ENCODE results near the gene GPN1.
"Not testable (repeated sequence)": the region's sequence is repeated elsewhere in the genome, so short reads cannot be mapped to it uniquely, and the experiment has no call there.

GPN1 gene

GRCh38 chr2:27672723-27673486 is 44.1 kb downstream of the GPN1 start:
- no peaks in the 10 kb centered on the region for H3K4me1 ChIP-seq (ENCODE audit: control insufficient read depth, insufficient read depth, low read length, poor library complexity, severe bottlenecking)
- peaks cover 66% of the 10 kb centered on the region for H3K36me3 ChIP-seq (ENCODE audit: control insufficient read depth, insufficient read depth, low read length)
- H3K9me3 ChIP-seq (ENCODE audit: control insufficient read depth, low read length), result no peaks in the 10 kb centered on the region
- H3K27ac ChIP-seq (ENCODE audit: low read depth, low read length, severe bottlenecking), result no peak overlapping the region
- H3K4me3 ChIP-seq (ENCODE audit: extremely low read depth, insufficient read depth, low read length, poor library complexity, severe bottlenecking), result no peak overlapping the region
- WGBS, 2 experiments (ENCODE audit: insufficient coverage in 2 of 2), result 90 to 91% methylated on average over 2 to 3 of the region's 5 CpGs

GRCh38 chr2:27680571-27680970 is 51.7 kb downstream of the GPN1 start:
- Histone ChIP-seq H3K4me3 (ENCODE audit: extremely low read depth, insufficient read depth, low read length, poor library complexity, severe bottlenecking) (no peak overlapping the region), H3K9me3 (ENCODE audit: control insufficient read depth, low read length) (no peaks in the 10 kb centered on the region), H3K4me1 (ENCODE audit: control insufficient read depth, insufficient read depth, low read length, poor library complexity, severe bottlenecking) (peaks cover 22% of the 10 kb centered on the region), H3K36me3 (ENCODE audit: control insufficient read depth, insufficient read depth, low read length) (peaks cover 60% of the 10 kb centered on the region), H3K27ac (ENCODE audit: low read depth, low read length, severe bottlenecking) (peak overlapping the region; percentile 92)
- WGBS, 2 experiments (ENCODE audit: insufficient coverage in 2 of 2), result 83% methylated on average over 2 of the region's 2 CpGs; no CpG with 5 or more reads in 1 of the 2 experiments

DNA sequence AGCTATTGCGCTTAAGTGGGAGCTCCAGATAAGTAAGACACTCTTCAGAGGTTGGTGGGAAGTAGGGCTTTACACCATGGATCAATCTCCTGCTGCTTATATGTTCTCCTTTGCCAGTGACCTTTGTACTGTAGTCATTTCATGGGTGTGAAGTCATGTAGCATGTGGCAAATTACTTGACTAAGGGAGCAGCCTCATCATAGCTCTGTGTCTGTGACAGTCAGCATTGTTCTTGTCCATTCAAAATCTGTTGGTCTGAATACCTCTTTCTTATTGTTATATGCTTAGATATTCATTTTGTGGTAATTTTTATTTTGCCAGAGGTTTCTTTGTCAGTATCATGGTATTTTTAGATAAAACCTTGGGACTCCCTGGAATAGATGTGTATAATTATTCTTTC is 53.0 kb downstream of the GPN1 start:
- no peak overlapping the region for H3K4me3 ChIP-seq (ENCODE audit: extremely low read depth, insufficient read depth, low read length, poor library complexity, severe bottlenecking)
- no peaks in the 10 kb centered on the region for H3K9me3 ChIP-seq (ENCODE audit: control insufficient read depth, low read length)
- 100% methylated on average over 1 of the region's 1 CpG; no CpG with 5 or more reads in 1 of the 2 experiments for WGBS, 2 experiments (ENCODE audit: insufficient coverage in 2 of 2)
- peaks cover 22% of the 10 kb centered on the region for H3K4me1 ChIP-seq (ENCODE audit: control insufficient read depth, insufficient read depth, low read length, poor library complexity, severe bottlenecking)
- peak overlapping the region; percentile 92 for H3K27ac ChIP-seq (ENCODE audit: low read depth, low read length, severe bottlenecking)
- H3K36me3 ChIP-seq (ENCODE audit: control insufficient read depth, insufficient read depth, low read length), result peaks cover 61% of the 10 kb centered on the region

DNA sequence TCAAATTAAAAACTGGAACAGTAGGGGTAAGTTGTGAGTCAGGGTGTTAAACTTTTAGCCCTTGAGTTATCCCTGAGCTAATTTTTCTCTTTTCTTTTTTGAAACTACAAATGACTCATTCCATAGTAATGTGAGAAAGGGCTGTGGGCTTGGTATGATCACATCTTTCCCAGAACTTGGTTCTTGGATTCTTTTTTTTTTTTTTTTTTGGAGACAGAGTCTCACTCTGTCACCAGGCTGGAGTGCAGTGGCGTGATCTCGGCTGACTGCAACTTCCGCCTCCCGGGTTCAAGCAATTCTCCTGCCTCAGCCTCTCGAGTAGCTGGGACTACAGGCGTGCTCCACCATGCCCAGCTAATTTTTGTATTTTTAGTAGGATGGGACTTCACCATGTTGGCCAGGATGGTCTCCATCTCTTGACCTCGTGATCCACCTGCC is 53.5 kb downstream of the GPN1 start:
- WGBS, 2 experiments (ENCODE audit: insufficient coverage in 2 of 2), result 97 to 98% methylated on average over 3 to 5 of the region's 7 CpGs
- peaks cover 62% of the 10 kb centered on the region for H3K36me3 ChIP-seq (ENCODE audit: control insufficient read depth, insufficient read depth, low read length)
- peaks cover 22% of the 10 kb centered on the region for H3K4me1 ChIP-seq (ENCODE audit: control insufficient read depth, insufficient read depth, low read length, poor library complexity, severe bottlenecking)

GRCh38 chr2:27683390-27684071 is 54.7 kb downstream of the GPN1 start:
- WGBS, 2 experiments (ENCODE audit: insufficient coverage in 2 of 2), result 0 to 43% methylated on average over 1 to 3 of the region's 9 CpGs
- no peak overlapping the region for H3K4me3 ChIP-seq (ENCODE audit: extremely low read depth, insufficient read depth, low read length, poor library complexity, severe bottlenecking)
- H3K4me1 ChIP-seq (ENCODE audit: control insufficient read depth, insufficient read depth, low read length, poor library complexity, severe bottlenecking), result peaks cover 22% of the 10 kb centered on the region
- H3K9me3 ChIP-seq (ENCODE audit: control insufficient read depth, low read length), result no peaks in the 10 kb centered on the region
- peaks cover 59% of the 10 kb centered on the region for H3K36me3 ChIP-seq (ENCODE audit: control insufficient read depth, insufficient read depth, low read length)
- peak overlapping the region; percentile 92 for H3K27ac ChIP-seq (ENCODE audit: low read depth, low read length, severe bottlenecking)

More for the DNA sequence above, 53.5 kb downstream of the GPN1 start:
- not testable (repeated sequence) for H3K9me3 ChIP-seq (ENCODE audit: control insufficient read depth, low read length); H3K4me3 ChIP-seq (ENCODE audit: extremely low read depth, insufficient read depth, low read length, poor library complexity, severe bottlenecking)
- peak overlapping the region; percentile 92 for H3K27ac ChIP-seq (ENCODE audit: low read depth, low read length, severe bottlenecking)

- H3K36me3 ChIP-seq (ENCODE audit: control insufficient read depth, insufficient read depth, low read length), result peaks cover 59% of the 10 kb centered on the region
- H3K27ac ChIP-seq (ENCODE audit: low read depth, low read length, severe bottlenecking); H3K9me3 ChIP-seq (ENCODE audit: control insufficient read depth, low read length); H3K4me3 ChIP-seq (ENCODE audit: extremely low read depth, insufficient read depth, low read length, poor library complexity, severe bottlenecking): not testable (repeated sequence)
- WGBS, 2 experiments (ENCODE audit: insufficient coverage in 2 of 2), result no CpG with 5 or more reads among the region's 1 CpG
- peaks cover 22% of the 10 kb centered on the region for H3K4me1 ChIP-seq (ENCODE audit: control insufficient read depth, insufficient read depth, low read length, poor library complexity, severe bottlenecking)
Measured at GRCh38 chr2:27685006-27685405, 56.2 kb downstream of the GPN1 start.

GRCh38 chr2:27685577-27685976 is 56.7 kb downstream of the GPN1 start:
- WGBS, 2 experiments (ENCODE audit: insufficient coverage in 2 of 2), result no CpG with 5 or more reads among the region's 3 CpGs

DNA sequence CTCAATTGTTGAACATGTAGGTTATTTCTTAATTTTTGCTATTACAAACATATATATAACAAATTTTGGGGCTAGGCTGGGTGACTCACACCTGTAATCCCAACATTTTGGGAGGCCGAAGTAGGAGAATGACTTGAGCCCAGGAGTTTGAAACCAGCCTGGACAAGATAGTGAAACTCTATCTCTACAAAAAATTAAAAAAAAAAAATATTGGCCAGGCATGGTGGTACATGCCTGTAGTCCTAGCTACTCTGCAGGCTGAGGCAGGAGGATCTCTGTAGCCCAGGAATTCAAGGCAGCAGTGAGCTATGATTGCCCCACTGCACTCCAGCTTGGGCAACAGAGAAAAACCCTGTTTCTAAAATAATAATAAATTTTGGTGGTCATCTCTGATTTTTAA is 58.4 kb downstream of the GPN1 start:
- H3K9me3 ChIP-seq (ENCODE audit: control insufficient read depth, low read length), result no peaks in the 10 kb centered on the region
- no CpG with 5 or more reads among the region's 1 CpG for WGBS, 2 experiments (ENCODE audit: insufficient coverage in 2 of 2)
- peaks cover 7% of the 10 kb centered on the region for H3K4me1 ChIP-seq (ENCODE audit: control insufficient read depth, insufficient read depth, low read length, poor library complexity, severe bottlenecking)
- no peak overlapping the region for H3K4me3 ChIP-seq (ENCODE audit: extremely low read depth, insufficient read depth, low read length, poor library complexity, severe bottlenecking)
- H3K36me3 ChIP-seq (ENCODE audit: control insufficient read depth, insufficient read depth, low read length), result peaks cover 53% of the 10 kb centered on the region
- no peak overlapping the region for H3K27ac ChIP-seq (ENCODE audit: low read depth, low read length, severe bottlenecking)

More at GRCh38 chr2:27685577-27685976, 56.7 kb downstream of the GPN1 start:
- H3K9me3 ChIP-seq (ENCODE audit: control insufficient read depth, low read length), result no peaks in the 10 kb centered on the region
- no peak overlapping the region for H3K27ac ChIP-seq (ENCODE audit: low read depth, low read length, severe bottlenecking)
- H3K4me3 ChIP-seq (ENCODE audit: extremely low read depth, insufficient read depth, low read length, poor library complexity, severe bottlenecking), result no peak overlapping the region
- peaks cover 54% of the 10 kb centered on the region for H3K36me3 ChIP-seq (ENCODE audit: control insufficient read depth, insufficient read depth, low read length)
- peaks cover 22% of the 10 kb centered on the region for H3K4me1 ChIP-seq (ENCODE audit: control insufficient read depth, insufficient read depth, low read length, poor library complexity, severe bottlenecking)

DNA sequence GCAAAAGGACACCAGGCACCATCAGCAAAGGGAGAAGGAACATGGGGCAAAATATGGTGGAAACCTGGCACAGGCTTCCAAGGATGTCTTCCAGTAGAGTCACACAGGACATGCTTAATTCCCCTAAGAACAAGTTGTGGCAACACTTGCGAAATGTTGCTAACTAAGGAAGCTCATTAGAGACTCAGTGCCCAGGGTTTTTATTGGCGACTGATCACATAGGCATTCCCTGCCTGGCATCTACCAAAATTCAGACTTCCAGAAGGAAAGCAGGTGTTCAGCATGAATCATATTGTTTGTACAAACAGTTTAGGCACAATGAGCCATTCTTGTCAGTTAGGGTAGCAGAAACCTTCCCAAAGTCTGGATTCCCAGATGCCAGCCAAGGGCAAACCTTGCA is 60.6 kb downstream of the GPN1 start:
- Histone ChIP-seq H3K36me3 (ENCODE audit: control insufficient read depth, insufficient read depth, low read length) (peaks cover 47% of the 10 kb centered on the region), H3K4me1 (ENCODE audit: control insufficient read depth, insufficient read depth, low read length, poor library complexity, severe bottlenecking) (no peaks in the 10 kb centered on the region), H3K4me3 (ENCODE audit: extremely low read depth, insufficient read depth, low read length, poor library complexity, severe bottlenecking) (no peak overlapping the region), H3K9me3 (ENCODE audit: control insufficient read depth, low read length) (no peaks in the 10 kb centered on the region), H3K27ac (ENCODE audit: low read depth, low read length, severe bottlenecking) (no peak overlapping the region)
- 85% methylated on average over 2 of the region's 2 CpGs; no CpG with 5 or more reads in 1 of the 2 experiments for WGBS, 2 experiments (ENCODE audit: insufficient coverage in 2 of 2)

GRCh38 chr2:27690052-27690451 is 61.2 kb downstream of the GPN1 start:
- Histone ChIP-seq H3K9me3 (ENCODE audit: control insufficient read depth, low read length) (no peaks in the 10 kb centered on the region), H3K36me3 (ENCODE audit: control insufficient read depth, insufficient read depth, low read length) (peaks cover 41% of the 10 kb centered on the region), H3K27ac (ENCODE audit: low read depth, low read length, severe bottlenecking) (no peak overlapping the region), H3K4me3 (ENCODE audit: extremely low read depth, insufficient read depth, low read length, poor library complexity, severe bottlenecking) (no peak overlapping the region), H3K4me1 (ENCODE audit: control insufficient read depth, insufficient read depth, low read length, poor library complexity, severe bottlenecking) (no peaks in the 10 kb centered on the region)

- WGBS, 2 experiments (ENCODE audit: insufficient coverage in 2 of 2), result 100% methylated on average over 1 of the region's 1 CpG; no CpG with 5 or more reads in 1 of the 2 experiments
- H3K4me3 ChIP-seq (ENCODE audit: extremely low read depth, insufficient read depth, low read length, poor library complexity, severe bottlenecking), result no peak overlapping the region
- no peak overlapping the region for H3K27ac ChIP-seq (ENCODE audit: low read depth, low read length, severe bottlenecking)
- no peaks in the 10 kb centered on the region for H3K9me3 ChIP-seq (ENCODE audit: control insufficient read depth, low read length)
- peaks cover 24% of the 10 kb centered on the region for H3K36me3 ChIP-seq (ENCODE audit: control insufficient read depth, insufficient read depth, low read length)
- H3K4me1 ChIP-seq (ENCODE audit: control insufficient read depth, insufficient read depth, low read length, poor library complexity, severe bottlenecking), result peaks cover 5% of the 10 kb centered on the region
Measured at GRCh38 chr2:27697660-27698059, 68.8 kb downstream of the GPN1 start.
